Measurements from ENCODE around the gene GRIK4.
A peak's percentile ranks its signal among the peaks of the same experiment; 100 is the strongest.
"Not testable (repeated sequence)": the region's sequence is repeated elsewhere in the genome, so short reads cannot be mapped to it uniquely, and the experiment has no call there.

GRIK4 gene

DNA sequence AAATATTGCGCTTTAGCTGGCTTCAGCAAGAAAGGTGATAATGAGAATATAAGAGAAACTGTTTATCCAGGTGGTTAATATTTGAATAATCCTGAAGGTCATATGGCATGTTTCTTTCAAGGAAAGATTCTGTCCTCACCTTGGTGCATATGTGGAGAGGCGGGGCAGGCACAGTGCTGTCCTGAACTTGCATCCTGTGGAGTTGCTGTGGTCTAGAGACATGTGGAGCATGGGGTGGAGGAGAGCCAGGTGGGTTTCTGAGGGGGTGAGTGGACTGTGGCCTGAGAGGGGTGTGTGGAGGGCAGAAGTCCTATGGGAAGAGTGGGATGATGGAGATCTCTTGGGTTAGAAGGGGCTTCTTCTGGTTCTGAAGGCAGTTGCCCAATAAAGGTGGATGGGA, 65.5 kb downstream of the GRIK4 start:
- DNase-seq (ENCODE audit: low read depth) = no peak

DNA sequence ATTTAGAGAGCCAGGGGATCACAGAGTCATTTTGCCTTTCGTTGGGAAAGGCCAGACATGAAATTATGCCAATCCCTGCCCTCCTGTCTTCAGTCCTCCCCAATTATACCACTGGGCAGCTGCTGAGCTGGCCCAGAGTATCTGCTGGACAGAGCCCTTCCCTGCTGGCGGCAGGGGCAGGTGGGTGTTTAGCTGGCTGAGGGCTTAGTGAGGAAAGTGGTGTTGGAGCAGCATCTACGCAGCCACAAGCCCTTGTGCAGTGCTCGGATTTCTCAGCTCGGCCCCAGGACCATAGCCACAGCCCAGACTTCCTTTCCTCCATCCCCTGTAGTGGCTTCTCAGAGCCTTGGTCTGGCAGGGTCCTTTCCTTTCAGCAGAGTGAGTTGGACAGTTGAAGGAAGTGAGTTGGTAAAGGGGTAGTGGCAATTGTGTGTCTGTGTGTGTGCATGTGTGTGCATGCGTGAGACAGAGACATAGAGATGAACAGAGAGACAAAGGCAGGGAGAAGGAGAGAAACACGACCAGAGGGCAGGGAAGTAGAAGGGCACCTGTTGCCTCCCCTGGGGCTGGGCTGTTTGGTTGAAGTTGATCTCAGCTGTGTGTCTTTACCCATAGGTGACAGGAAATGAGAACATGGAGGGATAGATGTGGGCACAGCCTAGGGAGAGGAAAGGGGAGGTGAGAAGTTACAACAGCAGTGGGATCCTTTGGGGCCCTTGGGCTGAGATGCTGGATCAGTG, 66.2 kb downstream of the GRIK4 start:
- DNase-seq (ENCODE audit: low read depth) = no peak

- no peak for DNase-seq (ENCODE audit: low read depth)
Measured at GRCh38 chr11:120578596-120579154, 67.1 kb downstream of the GRIK4 start.

DNA sequence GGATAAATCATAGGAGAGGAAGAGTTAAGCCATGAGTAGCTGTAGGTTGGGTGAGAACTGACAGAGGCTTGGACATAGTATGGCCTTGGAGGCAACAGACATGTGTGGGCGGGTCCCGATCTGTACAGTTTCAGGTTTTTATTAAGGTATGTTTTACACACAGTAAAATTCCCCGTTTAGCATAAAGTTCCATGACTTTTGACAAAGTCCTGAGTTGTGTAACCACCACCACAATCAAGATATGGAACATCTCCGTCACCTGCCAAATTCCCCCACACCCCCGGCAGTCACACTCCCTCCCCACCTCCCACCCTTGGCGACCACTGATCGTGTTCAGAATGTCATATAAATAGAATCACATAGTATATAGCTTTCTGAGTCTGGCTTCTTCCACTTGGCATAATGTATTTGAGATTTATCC, 68.1 kb downstream of the GRIK4 start:
- no peak for DNase-seq (ENCODE audit: low read depth)

DNA sequence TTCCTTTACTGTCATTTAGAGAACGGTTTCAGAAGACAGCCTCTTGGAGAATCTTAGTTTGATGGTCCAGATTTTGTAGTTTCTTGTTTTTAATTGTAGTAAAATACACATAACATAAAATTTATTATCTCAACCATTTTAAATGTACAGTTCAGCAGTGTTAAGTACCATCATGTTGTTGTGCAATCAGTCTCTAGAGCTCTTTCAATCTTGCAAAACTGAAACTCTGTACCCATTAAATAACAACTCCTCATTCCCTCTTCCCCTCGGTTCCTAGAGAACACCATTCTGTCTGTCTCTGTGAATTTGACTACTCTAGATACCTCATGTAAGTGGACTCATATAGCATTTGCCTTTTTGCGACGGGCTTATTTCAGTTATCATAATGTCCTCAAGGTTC, 69.8 kb downstream of the GRIK4 start:
- DNase-seq (ENCODE audit: low read depth) = no peak

DNA sequence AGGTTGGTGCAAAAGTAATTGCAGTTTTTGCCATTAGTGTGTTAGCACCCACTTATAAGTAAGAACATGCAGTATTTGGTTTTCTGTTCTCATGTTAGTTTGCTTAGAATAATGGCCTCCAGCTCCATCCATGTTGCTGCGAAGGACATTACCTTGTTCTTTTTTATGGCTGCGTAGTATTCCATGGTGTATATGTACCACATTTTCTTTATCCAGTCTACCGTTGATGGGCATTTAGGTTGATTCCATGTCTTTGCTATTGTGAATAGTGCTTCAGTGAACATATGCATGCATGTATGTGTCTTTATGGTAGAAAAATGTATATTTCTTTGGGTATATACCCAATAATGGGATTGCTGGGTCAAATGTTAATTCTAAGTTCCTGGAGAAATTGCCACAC, 71.0 kb downstream of the GRIK4 start:
- DNase-seq (ENCODE audit: low read depth) = not testable (repeated sequence)

GRCh38 chr11:120586072-120586471, 74.5 kb downstream of the GRIK4 start:
- no peak for DNase-seq (ENCODE audit: low read depth)

DNA sequence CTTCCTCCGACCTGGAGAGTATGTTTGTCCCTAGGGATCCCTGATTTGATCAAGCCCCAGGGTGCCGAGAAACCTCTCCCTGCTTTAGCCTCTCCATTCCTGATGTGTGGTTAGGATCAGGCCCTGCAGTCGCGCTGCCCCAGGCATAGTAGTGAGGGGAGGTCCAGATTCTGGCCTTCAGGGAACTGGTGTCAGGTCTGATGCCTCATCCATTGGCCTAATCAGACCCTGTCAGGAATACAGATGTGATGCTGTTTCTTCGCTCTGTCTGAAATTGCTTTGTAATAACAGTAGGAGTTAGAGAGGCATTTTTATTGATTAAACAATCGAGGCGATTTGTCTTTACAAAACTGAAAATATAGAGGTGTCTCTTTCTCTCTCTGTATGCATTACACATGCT, 75.2 kb downstream of the GRIK4 start:
- DNase-seq (ENCODE audit: low read depth) = no peak

DNA sequence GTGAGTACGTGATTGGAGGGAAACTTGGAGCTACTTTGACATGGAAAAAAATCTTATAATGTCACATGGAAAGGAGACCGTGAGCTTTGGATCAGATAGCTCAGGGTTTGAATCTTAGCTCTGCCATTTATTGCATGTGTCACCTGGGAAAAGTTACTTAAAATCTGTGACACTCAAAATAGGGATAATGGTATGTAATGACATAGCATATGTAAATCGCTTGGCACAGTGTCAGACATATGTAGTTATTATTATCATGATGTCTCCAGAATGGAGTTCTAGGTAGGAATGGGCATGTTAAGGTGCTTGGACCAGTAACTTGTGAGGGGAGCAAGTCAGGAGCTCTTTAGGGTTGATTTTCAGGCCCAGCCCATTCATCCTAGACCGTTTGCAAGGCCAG, 75.8 kb downstream of the GRIK4 start:
- no peak for DNase-seq (ENCODE audit: low read depth)

GRCh38 chr11:120589376-120589775, 77.8 kb downstream of the GRIK4 start:
- no peak for DNase-seq (ENCODE audit: low read depth)

- DNase-seq (ENCODE audit: low read depth) = no peak
Measured at GRCh38 chr11:120590472-120590871, 78.9 kb downstream of the GRIK4 start.

DNA sequence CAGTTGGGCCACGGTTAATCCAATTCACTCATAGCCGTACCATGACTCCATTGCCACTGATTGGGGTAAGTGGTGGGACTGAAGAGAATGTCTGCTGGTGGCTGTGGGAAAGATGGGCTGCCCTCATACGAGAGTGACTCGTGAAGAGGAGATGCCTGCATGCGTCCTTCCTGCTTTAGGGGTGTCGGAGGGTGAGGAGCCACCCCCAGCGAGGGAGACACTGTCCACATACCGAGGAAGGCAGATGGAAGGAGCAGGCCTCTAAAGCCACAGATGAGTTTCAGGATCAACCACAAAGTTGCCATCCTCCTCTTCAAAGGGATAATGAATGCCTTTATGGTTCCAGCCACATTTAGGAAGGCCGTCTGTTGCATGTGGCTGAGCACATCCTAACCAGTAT, 83.2 kb downstream of the GRIK4 start:
- no peak for DNase-seq (ENCODE audit: low read depth)

GRCh38 chr11:120595557-120595956, 84.0 kb downstream of the GRIK4 start:
- no peak for DNase-seq (ENCODE audit: low read depth)

DNA sequence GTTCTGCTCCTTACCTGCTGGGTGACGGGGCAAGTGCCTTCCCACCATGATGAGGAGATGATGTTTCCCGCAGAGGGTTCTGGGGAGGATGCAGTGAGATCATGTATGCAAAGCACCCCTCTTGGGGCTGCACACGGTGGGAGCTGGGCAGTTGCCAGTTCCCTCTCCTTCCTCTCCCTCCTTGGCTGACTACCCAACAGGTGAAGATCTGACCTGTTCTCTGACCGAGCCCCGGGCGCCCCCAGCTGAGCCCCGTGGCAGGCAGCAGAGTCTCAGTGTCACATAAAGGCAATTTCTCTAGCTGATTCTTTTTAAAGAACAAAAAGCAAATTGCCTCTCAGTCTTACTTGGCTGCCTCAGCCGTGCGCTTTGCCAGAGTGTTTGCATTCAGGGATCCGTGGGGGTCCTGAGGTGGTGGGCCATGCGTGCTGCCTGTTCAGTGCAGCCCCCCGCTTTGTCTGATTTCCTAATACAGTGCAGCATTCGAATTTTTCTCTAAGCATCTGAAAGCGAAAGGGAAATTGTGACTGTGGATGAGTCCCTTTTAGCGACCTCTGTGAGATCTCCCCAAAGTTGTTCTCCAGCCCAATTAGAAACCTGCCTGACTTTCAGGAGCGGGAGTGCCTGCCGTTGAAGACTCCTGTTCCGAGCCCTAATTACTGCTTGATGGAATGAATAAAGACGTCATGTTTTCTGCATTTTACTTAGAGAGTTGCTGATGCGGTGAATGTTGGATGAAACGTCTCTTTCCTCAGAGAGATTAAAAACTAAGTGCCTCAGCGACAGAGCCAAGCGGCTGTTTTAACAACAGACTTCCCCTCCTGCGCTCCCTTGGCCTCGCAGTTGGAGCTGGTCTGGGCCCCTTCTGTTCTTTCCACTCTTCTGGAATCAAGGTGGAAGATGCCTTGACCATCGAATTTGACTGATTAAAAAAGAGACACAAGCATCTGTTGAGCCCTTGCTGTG, 86.0 kb downstream of the GRIK4 start:
- DNase-seq (ENCODE audit: low read depth) = no peak

- peak; percentile 96 for DNase-seq (ENCODE audit: low read depth)
Measured at GRCh38 chr11:120598517-120599257, 87.1 kb downstream of the GRIK4 start.

DNA sequence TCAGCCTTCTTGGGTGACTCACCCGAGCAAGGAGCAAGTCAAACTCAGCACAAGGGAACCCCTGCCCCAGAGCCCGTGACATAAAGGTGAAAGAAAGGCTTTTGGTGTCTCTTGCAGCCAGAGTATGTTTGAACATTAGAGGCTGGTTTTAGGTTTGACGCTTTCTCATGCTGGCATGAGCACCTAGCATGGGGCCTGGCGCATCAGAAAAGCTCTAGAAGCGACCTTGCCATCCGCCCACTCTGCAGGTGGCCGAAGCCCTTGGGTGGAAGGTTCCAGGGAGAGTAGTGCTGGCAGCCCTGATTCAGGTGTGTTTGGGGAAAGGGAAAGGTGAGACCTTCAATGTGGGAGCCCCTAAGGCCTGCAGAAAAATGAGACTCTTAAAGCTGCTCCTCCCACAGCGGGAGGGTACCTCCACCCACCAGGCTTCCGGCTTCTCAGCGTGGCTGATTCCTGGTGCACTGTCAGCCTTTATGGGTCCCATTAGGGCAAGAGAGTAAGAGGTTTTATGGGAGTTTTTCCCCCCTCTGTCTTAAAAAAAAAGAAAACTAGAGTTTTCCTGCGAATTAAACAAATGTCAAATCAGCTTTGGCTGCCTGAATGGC, 88.4 kb downstream of the GRIK4 start:
- DNase-seq (ENCODE audit: low read depth) = no peak

DNA sequence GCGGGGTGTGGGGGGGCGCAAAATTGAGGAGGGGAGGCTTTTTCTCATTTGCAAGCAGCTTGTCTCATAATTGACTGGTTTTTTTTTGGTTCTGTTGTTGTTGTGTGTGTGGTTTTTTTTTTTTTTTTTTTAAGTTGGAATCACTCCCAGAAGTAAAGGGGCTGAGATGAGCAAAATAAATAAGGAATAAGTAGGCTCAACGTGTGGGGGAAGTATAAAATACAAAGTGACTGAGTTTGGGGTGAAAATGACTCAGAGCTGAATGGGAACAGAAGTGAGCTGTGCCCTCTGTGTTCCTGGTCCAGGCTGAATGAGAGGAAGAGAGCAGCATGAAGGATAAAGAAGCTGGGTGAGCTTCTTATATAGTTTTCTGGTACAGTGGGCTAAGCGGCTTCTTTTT, 90.0 kb downstream of the GRIK4 start:
- no peak for DNase-seq (ENCODE audit: low read depth)

DNA sequence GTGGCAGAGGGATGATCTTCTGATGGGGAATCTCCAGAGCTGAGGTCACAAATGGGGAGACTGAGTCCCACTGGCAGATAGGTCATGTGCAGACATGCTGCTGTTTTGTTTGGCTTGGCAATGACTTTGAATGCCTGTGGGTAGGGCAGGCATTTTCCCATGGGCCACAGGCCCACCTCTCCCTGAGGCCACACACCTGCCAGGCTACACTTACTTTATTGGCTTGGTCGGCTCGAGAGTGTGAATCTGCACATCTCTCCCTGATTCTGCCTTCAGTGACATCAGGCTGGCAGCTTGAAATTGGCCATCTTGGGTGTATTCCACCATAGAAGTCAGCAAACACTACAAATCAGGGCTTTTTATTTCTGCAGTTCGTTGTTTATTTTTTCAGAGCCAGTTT, 91.5 kb downstream of the GRIK4 start:
- no peak for DNase-seq (ENCODE audit: low read depth)

- DNase-seq (ENCODE audit: low read depth) = no peak
Measured at GRCh38 chr11:120605469-120605868, 93.9 kb downstream of the GRIK4 start.

- no peak for DNase-seq (ENCODE audit: low read depth)
Measured at GRCh38 chr11:120606211-120607010, 94.9 kb downstream of the GRIK4 start.

DNA sequence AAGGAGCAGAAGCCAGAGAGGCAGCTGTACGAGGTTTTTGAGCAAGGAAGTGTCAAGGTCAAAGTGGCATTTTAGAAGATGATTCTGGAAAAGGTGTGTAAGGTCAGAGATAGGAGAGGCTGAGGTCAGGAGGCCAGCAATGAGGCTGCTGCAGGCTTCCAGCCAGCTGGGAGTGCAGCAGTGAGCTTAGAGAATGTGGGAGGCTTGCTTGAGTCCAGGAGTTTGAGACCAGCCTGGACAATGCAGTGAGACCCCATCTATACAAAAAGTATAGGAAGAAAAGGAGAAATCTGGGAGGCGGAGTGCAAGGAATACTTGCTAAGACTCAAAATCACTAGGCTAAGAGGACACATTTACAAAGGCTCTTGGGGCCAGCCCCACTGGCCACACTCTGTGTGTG, 96.5 kb downstream of the GRIK4 start:
- DNase-seq (ENCODE audit: low read depth) = no peak

Data from CMK (cell line).